GM19099 (cell line): ENCODE results near the gene RET.

Source experiments
- POLR2A ChIP-seq: IDR thresholded peaks from 3 replicates; pipeline ENCODE4 v1.6.1; 2011; ENCODE audit warnings: low read depth; ENCODE audit not compliant: insufficient read length; ENCODE audit errors: extremely low read depth

RET gene

DNA sequence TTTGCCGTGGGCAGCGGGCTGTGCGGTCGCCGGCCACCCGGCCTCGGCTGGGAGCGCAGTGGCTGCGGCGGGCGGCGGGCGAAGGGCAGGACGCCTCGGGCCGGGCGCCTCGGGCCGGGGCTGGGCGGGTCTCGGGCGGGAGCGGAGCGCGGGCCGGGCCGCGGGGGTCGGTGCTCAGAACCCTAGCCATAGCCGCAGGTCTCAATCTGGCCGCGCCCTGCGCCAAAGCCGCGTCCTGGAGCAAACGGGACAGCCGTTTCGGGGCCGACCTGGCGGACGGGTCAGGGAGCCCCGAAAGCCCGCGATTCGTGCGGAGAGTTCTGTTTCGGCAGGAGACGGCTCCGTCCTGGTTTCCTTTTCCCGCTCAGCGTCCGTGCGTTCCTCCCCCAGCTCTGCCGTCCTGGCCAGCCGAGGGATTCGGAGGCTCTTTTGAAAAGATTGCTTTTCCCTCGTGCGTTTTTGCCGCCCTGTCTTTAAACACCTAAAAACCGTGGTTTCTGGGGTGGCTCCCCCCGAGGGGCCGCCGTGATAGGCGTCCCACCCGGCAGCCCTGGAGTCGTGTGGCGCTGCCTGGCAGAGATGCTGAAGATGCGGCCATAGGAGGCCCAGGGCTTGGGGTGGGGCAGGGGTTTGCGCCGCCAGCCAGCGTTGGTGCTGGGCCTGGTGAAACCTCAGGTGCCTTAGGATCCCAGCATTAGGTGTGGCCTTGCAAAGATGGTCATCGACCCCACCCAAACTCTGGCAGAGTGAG lies 727 bp downstream of the RET start:
- no peak for TF ChIP-seq POLR2A

DNA sequence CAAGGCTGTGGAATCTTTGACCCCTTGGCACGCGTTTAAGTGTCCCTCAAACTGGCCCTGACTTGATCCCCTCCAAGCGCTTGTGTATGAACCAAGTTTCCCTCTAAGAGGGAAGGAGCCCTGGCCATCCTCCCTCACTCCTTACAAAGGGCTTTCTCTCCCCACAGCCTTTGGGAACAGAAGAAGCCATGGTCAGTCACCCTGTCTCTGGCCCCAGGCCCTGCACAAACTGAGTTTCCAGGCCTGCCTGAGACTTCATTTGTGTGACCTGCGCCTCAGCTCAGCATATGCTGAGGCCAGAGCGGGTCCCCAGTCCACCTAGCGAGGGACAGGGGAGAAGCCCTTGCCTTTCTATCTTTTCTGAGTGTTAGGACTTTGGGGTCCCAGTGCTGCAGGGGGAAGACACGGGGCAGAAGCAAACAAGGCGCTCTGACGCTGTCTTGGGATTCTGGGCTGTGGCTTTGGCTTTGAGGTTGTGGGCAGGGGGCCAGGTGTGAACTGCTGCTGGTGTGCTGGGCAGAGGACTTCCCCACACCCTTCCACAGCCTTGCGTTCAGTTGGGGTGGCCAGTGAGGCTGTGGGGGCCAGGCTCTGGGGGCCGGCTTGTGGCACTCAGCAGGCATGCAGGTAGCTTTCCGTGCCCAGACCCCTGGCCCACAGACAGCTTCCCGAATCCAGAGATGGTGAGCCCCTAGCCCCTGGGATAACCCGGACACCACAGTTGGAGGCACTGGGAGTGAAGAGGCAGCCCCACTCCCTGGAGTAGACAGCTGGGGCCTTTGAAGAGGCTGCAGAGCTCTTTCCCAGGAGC lies 1.5 kb downstream of the RET start:
- no peak for TF ChIP-seq POLR2A

DNA sequence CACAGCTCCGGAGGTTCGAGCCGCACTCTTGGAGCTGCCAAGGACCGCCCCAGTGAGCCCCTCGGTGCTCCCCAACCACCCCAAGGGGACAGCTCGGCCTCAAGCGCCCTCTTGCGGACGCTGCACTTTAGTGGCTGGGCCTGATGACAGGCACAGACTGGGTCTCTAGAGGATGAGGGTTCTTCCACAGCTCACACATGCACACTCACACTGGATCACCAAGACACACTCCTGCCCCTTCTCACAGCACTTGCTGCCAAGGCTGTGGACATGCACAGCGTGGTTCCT lies 2.1 kb downstream of the RET start:
- TF ChIP-seq POLR2A = no peak

DNA sequence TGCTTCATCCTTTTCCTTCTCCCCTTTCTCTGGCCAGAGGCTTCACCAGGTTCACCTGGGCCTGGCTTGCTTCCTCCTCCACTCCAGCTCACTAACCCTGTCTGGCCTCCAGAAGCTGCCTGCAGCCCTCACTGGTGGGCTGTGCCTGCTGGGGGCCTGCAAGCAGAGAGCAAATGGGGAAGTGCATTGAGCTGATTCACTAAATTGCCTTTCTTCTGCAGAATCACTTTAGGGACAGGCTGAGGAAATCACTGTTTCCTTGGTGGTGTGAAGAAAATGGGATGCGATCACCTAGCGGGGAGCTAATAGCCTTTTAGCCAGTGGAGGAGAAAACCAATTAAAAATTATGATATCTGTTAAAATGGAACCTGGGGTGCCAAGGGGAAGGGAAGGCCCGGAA lies 3.0 kb downstream of the RET start:
- TF ChIP-seq POLR2A = no peak

- TF ChIP-seq POLR2A = no peak
These were observed 5.2 kb downstream of the RET start for GRCh38 chr10:43082087-43082486.

GRCh38 chr10:43082746-43083145 lies 5.9 kb downstream of the RET start:
- TF ChIP-seq POLR2A = no peak

GRCh38 chr10:43083764-43084163 lies 6.9 kb downstream of the RET start:
- no peak for TF ChIP-seq POLR2A

- TF ChIP-seq POLR2A = no peak
These were observed 7.9 kb downstream of the RET start for GRCh38 chr10:43084812-43085211.

GRCh38 chr10:43086321-43086942 lies 9.6 kb downstream of the RET start:
- no peak for TF ChIP-seq POLR2A

DNA sequence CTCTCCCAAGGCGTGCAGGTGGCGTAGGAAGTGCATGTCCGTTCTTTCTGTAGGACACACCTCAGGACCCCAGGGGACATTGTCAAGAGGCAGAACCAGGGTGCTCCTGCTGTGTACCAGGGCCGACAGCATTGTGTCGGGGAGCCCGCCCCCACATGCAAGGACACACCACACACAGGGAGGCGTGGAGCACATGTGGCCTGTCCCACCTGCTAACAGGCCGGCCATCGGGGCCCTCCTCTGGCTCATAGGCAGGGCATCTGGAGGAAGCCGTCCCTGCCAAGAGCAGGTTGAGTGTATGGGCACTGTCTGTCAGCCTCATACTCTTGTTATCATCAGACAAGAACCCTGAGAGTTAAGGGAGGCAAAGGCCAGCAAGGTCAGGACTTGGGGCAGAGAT lies 12.7 kb downstream of the RET start:
- no peak for TF ChIP-seq POLR2A

GRCh38 chr10:43090188-43090587 lies 13.3 kb downstream of the RET start:
- TF ChIP-seq POLR2A = no peak

DNA sequence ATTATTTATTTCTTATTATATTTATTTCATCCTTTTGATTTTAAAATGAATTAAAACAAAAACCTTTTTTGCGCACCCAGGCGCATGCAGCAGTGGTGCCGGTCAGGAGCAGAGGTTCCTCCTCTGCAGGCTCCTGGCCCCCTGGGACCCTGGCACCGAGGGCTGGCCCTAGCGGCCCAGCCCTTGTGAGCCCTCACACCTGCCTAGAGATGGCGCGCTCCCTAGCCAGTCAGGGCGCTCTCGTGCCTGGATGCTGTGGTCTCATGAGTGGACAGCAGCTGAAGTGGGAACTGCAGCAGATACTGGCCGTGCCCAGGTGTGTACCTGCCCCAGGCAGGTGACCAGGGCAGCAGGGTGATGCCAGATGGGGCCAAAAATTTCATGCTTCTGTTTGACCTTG lies 13.8 kb downstream of the RET start:
- no peak for TF ChIP-seq POLR2A

- TF ChIP-seq POLR2A = no peak
These were observed 15.0 kb downstream of the RET start for GRCh38 chr10:43091846-43092245.

DNA sequence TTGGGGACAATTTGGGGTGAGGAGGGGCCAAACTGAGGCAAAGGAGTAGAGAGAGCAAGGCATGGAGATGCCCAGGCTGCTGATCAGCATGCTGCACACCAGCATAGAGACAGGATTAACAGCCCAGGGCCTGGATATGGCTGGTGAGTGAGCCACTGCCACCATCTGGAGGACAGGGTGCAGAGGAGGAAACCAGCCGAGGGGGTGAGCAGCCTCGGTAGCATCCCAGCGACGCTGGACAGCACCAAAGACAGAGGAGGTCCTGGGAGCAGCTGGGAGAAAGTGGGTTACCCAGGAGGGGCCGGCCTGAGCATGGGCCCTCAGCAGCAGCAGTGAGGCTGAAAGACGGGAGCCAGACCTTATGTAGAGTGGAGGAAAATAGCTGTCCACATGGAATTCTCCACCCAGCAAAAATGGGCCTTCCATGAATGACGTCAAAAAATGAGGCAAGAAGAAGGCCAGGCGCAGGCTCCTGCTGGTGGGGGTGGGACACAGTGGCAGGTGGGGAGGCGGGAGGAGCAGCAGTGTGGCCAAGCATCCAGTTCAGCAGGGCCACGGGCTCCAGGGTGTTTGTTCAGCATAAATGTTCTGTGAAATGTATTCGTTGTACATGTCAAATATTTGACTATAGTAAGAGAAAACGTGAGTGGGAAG lies 16.7 kb downstream of the RET start:
- no peak for TF ChIP-seq POLR2A

- TF ChIP-seq POLR2A = no peak
These were observed 17.2 kb downstream of the RET start for GRCh38 chr10:43094085-43094484.
